Inflammatory macrophage (primary cell): ENCODE measurements around the gene NIN.

Experiments
- DNase-seq, 2 donors: peaks; one replicate each; pipeline ENCODE4 v3.0.0-alpha.2; 2020 to 2022
- total RNA-seq, 18 experiments: gene quantifications; one replicate each; lab custom pipeline; 2026; ENCODE audit warnings: mixed read lengths in 6 of 18, inconsistent platforms in 2 of 18; lab: John Stamatoyannopoulos, UW

Gene NIN, protein sequence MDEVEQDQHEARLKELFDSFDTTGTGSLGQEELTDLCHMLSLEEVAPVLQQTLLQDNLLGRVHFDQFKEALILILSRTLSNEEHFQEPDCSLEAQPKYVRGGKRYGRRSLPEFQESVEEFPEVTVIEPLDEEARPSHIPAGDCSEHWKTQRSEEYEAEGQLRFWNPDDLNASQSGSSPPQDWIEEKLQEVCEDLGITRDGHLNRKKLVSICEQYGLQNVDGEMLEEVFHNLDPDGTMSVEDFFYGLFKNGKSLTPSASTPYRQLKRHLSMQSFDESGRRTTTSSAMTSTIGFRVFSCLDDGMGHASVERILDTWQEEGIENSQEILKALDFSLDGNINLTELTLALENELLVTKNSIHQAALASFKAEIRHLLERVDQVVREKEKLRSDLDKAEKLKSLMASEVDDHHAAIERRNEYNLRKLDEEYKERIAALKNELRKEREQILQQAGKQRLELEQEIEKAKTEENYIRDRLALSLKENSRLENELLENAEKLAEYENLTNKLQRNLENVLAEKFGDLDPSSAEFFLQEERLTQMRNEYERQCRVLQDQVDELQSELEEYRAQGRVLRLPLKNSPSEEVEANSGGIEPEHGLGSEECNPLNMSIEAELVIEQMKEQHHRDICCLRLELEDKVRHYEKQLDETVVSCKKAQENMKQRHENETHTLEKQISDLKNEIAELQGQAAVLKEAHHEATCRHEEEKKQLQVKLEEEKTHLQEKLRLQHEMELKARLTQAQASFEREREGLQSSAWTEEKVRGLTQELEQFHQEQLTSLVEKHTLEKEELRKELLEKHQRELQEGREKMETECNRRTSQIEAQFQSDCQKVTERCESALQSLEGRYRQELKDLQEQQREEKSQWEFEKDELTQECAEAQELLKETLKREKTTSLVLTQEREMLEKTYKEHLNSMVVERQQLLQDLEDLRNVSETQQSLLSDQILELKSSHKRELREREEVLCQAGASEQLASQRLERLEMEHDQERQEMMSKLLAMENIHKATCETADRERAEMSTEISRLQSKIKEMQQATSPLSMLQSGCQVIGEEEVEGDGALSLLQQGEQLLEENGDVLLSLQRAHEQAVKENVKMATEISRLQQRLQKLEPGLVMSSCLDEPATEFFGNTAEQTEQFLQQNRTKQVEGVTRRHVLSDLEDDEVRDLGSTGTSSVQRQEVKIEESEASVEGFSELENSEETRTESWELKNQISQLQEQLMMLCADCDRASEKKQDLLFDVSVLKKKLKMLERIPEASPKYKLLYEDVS (N-terminal part only)
- total RNA-seq: 97.3 to 407 (median 274) reads per million in 18 experiments

DNA sequence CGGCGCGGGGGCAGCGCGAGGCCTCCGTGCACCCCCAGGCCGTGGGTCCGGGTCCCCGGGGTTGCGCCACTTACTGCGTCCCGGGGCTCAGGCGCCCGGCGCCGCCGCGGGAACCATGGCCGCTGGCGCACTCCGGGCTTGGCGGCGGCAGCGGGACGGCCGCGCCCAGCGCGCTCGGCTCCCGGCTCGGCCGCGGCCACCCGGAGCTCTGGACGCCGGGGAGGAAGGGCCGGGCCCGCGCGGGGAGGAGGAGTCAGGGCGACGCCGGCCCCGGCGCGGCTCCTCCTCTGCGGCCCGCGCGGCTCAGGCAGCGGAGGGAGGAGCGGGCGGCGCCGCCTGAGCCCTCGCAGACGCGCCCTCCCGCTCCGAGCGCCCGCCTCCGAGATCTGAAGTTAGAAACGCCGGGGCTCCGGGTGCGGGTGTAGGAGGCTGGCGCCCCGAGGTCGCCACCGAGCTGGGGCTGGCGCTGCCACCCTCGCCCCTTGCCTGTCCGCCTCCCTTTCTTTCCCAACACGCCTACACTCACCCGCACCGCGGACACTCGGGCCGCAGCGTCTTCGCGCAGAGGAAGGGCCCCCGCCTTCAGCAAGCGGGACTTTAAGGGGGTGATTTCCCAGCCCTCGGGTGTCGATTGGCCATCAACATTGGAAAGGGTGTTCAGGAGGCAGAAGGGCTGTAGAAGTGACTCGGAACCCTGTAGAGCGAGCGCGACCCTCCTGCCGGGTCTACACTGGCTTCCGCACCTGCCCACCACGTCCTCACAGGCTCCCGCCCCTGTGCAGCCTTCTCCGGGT lies at the start of gene NIN:
Gene NIN, minus strand, starts transcription at position 231 of the 794 bp plus-strand sequence. CDS start 9,106 bp downstream, outside the sequence.
- DNase-seq: peak; percentile 82 to 88

DNA sequence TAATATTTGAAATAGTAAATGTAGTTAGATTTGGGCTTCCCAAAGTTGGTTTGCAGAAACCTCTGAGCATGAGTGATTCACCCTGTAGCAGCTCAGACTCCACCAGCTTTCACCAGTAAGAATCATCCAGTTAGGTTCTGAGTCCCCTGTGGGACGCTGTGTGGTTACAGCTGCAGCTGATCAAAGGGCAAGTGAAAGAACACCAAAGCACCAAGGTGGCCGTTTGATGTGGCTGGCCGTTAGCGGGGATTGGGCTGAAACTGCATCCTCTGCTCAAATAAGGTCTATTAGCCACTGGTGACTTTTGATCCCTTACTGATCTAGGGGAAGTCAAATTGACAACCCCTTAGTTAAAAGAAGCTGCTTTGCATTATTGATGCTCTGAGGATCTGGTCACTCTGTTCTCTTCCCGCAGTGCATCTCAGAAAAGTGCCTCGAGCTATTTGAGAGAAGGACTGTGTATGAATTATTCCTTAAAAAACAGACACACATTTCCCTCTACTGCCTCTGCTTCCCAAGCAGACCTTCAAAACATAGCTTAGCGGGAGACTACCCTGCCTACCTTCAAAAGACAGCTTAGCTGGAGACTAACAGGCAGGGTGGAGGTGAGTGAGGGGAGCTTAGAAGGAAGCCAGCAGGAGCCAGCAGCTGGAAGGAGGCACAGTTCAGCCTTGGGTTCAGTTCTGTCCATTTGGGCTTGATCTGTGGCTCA lies 44.6 kb upstream of the NIN start:
- DNase-seq: no peak

DNA sequence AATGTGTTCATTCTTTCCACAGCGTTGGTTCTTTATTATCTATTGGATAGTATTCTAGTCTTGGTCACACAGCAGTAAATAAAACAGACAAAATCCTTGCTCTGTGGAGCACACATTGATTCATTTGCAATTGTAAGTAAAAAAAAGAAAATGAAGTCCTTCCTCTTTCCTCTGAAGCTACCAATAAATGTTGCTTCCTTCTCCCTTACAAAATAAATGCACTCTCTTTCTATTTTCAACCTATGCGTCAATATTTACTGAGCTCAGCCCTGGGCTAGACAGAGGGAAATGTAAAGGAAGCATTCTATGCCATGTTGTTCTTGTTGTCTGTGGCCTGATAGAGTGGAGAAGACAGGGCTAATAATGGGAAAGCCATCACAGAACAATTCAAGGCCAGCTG lies 43.8 kb upstream of the NIN start:
- peak; percentile 42 to 72 for DNase-seq

DNA sequence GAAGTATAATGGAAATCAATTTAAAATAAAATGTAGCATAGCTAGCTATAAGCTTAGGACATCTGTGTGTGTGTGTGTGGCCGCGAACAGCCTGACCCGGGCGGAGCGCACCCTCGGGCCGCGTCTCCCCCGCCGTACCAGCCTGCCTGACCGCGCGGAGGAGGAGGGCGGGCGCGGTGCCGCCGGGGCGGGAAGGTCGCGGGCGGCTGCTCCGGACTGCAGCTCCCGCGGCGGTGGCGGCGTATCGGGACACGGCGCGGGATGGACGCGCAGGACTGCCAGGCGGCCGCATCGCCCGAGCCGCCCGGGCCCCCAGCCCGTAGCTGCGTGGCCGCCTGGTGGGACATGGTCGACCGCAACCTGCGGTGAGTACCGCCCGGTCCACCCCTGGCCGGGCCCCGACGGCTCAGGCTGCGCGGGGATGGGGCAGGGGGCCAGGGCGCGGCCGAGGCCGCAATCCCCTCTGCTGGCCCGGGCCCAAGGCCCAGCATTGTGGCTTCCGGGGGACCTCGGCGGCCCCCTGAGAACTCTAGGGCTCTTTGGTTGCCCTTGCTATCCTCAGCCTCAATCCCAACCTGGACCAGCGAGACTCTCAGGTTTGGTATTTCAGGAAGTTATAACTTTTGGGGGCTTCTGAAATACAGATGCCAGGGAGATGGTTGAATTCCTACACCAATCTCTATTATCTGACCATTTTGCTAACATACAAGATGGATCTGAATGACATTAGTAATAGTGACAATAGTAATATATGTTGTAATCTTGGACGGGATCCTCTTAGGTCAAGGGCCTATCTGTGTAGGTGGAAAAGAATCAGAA lies 41.2 kb upstream of the NIN start, which contains the start of gene ABHD12B:
Gene ABHD12B, plus strand, starts transcription at position 140 of the 819 bp plus-strand sequence. Its CDS starts 122 bp downstream, at position 262.
- peak; percentile 28 to 38 for DNase-seq

DNA sequence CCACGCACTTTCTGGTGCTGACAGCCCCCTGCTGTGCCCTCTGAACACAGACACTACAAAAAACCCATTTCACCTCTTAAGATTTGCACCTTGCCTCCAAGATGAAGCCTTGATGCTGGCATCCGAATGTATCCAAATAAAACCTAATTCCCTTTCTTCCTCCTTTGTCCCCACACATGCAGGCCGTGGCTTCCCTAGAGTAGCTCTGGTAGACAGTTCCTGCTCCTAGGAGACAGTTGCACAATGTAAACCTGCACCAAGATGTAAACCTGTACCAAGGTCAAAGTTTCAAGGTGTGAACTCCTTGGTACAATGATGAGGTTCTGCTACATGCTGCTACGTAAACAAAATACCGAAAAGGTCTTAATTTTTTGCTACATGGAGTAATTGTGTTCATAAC lies 40.3 kb upstream of the NIN start:
- DNase-seq: peak in 1 of 2 donors; percentile 13

DNA sequence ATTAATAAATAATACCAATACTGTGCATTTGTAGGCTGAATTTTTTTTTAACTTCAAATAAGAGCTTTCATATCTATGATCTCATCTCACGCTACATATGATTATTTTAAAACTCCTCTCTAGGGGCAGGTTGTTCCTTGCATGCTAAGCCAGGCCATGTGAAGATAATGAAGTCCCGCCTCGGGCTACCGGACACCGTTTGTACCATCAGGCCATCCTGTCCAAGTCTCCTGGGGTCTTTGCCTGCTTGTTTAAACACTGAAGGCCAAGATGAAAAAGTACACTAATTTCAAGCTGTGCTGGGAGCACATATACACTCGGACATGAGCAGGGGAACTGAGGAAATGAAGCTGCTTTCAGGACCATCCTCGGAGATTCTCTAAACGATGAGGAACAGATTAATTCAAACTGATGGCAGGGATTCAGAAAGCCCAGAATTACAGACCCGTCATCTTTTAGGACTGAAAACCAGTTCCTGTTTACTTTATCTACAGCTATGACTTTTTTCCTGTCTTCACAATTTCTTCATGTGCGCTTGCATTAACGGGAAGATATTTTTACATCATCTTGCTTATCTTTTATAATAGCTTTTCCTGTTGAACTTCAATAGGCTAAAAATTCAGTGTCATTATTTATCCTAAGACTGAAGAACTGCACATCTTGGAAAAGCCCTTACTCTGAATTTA lies 34.6 kb upstream of the NIN start:
- DNase-seq: peak; percentile 10 to 52

DNA sequence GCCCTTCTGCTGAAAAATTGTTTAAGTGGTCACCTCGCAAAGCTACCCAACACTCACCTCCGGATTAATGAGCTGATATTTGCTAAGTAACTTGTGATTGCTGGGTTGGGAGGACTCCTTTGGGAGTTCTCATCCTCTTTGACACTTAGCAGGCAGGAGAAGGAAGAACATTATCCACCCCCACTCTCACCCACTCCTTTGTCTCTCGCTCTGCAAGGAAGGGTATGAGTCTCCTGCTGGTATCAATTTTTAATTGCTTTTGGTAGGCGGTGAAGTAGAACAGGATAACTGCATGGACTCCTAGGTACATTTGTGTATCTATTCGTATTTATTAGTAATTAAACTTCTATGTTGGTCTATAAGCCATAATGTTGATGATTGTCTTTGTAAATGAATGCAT lies 34.0 kb upstream of the NIN start:
- DNase-seq: peak in 1 of 2 donors; percentile 34

DNA sequence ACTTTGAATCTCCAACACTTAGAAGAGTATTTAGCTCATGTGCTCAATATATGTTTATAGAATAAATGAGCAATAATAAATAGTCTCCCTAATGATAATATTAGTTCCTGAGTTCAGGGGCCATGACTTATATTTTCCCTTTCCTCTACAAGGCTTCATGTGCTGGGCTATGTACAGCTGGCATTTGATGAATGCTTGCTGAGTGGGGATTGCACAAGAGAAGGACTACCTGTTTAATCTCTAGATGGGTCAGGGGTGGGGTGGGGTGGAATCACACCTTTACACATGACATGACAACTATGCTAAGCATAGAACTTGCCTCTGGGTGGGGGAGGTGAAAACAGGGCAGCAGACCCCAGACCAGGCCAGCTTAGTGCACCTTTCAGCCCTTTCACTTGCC lies 33.3 kb upstream of the NIN start:
- no peak for DNase-seq

DNA sequence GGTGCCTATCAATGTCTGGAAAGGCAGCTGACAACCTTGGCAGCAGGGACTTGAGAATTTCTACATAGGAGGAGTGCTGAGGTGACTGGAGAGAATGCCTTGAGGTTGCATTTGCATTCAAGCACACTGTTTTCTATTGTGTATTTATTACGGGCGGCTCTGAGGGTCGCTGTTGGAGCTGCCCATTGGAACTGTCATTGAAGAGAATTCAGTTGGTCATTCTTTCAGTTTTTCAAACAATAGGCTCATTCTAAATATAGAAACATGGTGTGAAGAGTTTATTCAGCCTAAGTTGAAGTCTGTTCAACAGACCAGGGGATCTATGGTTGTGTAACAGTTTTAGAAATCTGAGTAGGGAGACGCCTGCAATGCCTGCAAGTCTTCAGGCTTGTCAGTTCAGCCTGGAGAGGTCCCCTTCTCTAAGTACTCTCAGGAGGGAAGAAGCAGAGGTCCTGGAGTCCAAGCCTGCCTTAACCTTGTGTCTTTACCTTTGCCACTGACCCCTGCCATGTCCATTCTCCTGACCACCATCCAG lies 31.1 kb upstream of the NIN start:
- no peak for DNase-seq

DNA sequence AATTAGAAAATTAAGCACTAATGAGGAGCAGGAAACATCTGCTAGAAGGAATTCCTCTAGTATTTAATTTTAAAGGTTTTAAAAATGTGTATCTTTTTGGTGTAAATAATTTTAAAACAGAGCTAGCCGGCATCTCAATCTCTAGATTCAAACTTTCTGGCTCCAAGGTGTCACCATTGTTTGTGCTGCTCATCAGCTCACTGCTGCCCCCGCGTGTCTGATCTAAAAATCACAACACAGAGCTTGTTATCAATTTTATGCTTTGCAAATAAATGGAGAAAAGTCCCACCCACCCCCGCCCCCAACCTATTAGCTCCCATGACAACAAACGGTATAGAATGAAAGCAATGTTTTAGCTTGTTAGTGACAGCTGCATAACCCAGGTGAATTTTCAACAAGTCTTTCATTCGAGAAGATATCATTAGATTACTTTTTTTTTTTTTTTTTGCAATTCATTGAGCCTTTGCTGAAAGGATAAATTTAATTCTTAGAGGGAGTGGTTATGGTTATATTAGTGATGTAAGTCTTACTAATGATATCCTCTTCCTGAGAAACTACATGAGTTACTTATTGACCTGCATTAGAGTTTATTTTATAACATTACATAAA lies 29.6 kb upstream of the NIN start:
- peak; percentile 84 to 87 for DNase-seq

DNA sequence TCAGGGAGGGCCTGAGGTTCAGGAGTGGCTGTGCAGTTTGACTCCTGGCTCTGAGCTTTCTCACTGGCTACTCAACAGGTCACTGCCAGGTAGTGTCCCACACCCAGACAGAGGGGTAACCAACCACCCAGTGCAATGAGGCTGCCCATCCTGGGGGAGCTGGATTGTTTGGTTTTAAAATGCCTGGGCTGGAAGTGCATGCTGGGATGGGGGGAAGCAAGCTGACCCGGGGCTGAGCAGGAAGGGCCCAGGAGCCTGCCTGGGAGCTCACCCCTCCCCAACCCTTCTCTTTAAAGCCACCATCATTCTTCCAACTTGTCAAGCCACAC lies 28.3 kb upstream of the NIN start:
- no peak for DNase-seq

DNA sequence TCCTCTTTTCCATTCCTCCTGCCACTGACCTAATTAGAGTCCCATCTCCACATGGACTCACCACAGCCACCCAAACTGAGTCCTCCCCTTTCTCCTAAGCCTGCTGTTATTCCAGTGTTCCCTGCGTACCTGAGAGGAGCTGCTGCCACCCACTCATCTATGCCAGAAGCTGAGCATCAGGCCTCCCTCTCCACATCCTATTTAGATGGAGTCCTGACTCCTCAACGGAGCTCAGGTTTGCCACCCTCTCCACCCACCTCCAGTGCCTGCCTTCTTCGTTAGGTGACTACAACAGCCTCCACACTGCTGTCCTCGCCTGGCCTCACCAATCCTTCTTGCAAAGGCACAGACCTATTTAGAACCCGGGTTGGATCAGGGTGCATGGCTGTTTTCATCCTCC lies 25.7 kb upstream of the NIN start:
- no peak for DNase-seq

DNA sequence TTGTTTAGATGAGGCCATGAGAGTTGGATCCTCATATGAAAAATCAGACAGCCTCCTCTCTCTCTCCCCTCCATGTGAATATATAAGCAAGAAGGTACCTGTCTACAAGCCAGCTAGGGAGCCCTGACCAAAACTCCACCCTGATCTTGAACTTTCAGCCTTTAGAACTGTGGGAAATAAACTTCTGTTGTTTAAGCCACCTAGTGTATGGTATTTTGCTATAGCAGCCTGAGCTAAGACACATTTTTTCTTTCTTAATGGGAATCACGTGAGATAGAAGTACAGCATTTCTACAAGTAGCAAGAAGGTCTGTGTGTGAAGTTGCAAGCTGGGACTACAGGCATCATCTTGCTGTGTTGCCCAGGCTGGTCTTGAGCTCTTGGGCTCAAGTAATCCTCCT lies 24.6 kb upstream of the NIN start:
- DNase-seq: no peak

DNA sequence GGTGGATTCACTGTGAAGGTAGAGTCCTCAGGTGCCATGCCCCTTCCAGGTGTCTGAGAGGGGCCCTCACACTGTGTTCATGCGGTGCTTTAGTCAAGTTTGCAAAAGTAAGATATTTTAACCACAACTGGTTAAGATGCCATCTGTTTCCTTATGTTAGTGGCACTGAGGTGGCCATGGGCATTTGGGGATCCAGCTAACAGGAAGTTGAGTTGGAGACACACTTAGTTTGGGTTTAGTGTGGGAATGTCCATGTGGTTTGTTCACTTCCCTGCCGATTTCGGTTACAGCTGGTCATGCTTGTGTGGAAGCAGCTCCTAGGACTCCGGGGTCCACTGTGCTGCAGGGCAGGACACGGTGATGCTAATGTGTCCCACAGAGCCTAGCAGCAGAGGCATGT lies 23.6 kb upstream of the NIN start:
- DNase-seq: peak in 1 of 2 donors; percentile 43

DNA sequence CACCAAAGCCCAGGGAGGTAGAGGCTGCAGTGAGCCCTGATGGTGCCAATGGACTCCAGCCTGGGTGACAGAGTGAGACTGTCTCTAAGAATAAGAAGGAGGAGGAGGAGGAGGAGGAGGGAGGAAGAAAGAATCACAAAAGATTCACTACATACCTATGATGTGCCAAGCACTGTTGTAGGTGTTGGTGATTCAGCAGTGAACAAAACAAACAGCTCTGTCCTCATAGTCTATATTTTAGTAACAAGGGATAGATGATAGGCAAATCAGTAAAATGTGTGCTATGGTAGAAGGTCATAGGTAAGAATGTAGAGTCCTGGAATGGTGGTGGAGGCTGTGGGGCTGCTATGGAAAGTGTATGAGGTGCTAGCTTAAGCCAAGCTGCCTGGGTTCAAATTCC lies 22.9 kb upstream of the NIN start:
- DNase-seq: no peak

DNA sequence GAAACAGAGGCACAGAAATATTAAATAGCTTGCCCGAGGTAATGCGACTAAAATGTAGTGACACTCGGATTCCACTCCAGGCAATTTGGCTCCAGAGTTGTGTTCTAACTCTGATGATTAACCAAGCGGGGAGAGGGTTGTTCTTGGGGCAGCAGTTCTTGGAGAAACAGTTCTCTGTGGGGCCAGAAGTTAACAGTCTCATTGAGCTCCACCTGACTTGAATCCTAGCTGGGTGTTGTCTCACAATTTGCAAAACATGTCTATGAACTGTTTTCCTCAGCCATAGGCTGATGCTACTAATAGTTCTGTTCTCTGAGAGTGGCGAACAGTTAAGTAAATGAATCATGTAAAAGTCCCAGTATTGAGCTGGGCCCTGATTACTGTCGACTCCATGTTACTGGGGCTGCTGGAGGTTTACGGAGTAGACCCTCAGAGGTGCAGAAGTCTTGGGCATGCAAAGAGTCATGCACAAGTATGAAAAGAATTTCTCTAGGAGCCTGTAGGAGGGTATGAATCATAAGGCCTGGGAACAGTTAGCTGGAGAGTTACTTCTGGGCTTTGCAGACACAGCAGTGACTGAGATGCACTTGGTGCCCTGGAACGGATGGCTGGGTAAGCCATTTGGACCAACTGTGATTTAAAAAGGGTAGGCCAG lies 15.4 kb upstream of the NIN start:
- no peak for DNase-seq

DNA sequence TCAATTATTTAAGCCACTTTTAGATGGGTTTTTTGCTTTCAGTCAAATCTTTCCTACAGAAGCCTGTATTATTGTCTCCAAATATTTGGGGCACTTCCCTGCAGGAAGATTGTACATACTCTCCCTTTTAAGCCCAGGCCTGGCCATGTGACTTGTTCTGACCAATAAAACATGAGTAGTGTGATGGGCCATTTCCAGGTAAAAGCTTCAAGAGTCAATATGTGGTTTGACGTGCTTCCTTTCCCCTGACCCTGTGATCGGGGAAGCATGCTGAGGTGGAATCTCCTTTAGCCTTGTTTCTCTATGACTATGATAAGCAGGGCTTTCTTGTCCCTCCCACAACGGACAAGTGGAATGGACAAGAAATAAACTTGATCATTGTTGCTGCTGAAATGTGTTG lies 14.2 kb upstream of the NIN start:
- DNase-seq: no peak

DNA sequence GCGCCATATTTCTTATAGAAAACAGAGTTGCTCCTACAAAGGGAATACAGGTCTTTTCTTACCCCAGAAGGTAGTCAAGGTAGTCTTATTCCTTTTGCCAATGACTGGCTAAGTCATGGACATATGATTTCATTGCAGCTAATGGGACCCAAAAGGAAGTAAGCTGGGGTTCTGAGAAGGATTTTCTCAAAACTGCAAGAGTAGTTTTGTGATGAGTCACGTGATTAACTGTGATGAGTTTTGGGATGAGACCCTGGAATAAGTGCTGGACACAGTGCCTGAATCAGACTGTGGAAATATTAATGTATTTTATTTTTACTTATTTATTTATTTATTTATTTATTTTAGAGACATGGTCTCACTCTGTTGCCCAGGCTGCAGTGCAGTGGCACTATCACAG lies 13.4 kb upstream of the NIN start:
- DNase-seq: no peak
